ENCODE data around the gene RBP3.

- TF ChIP-seq, protein P1, sequence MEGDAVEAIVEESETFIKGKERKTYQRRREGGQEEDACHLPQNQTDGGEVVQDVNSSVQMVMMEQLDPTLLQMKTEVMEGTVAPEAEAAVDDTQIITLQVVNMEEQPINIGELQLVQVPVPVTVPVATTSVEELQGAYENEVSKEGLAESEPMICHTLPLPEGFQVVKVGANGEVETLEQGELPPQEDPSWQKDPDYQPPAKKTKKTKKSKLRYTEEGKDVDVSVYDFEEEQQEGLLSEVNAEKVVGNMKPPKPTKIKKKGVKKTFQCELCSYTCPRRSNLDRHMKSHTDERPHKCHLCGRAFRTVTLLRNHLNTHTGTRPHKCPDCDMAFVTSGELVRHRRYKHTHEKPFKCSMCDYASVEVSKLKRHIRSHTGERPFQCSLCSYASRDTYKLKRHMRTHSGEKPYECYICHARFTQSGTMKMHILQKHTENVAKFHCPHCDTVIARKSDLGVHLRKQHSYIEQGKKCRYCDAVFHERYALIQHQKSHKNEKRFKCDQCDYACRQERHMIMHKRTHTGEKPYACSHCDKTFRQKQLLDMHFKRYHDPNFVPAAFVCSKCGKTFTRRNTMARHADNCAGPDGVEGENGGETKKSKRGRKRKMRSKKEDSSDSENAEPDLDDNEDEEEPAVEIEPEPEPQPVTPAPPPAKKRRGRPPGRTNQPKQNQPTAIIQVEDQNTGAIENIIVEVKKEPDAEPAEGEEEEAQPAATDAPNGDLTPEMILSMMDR (IDR thresholded peaks at IDR 0.05; ENCODE audit: insufficient read depth, low read length) = no peak
- TF ChIP-seq POLR2AphosphoS5 (IDR thresholded peaks at IDR 0.05; ENCODE audit: low read depth) = no peak
Measured at GRCh38 chr10:47360419-47361040, 12.4 kb downstream of the RBP3 start.
